ENCODE measurements around the gene IRX4.
"Not testable (repeated sequence)": the region's sequence is repeated elsewhere in the genome, so short reads cannot be mapped to it uniquely, and the experiment has no call there.

Gene IRX4

GRCh38 chr5:1846583-1846982 is 36.1 kb downstream of the IRX4 start:
- Histone ChIP-seq H3K9ac (ENCODE audit: low read length) (no peak overlapping the region), H3K27me3 (replicated peaks; ENCODE audit: insufficient read depth, low read length) (peaks cover 33% of the 10 kb centered on the region)

GRCh38 chr5:1845696-1846095 is 37.0 kb downstream of the IRX4 start:
- H3K9me2 ChIP-seq (replicated peaks; ENCODE audit: insufficient read depth, low read length), result no peaks in the 10 kb centered on the region

More at GRCh38 chr5:1846583-1846982, 36.1 kb downstream of the IRX4 start:
- Histone ChIP-seq H3K4me1 (ENCODE audit: low read length) (no peaks in the 10 kb centered on the region), H3K79me2 (ENCODE audit: low read length) (no peaks in the 10 kb centered on the region), H3K27ac (ENCODE audit: low read length) (no peak overlapping the region), H4K20me1 (ENCODE audit: insufficient read depth, low read length) (no peaks in the 10 kb centered on the region), H2AFZ (ENCODE audit: low read length) (no peak overlapping the region), H3K9me3 (replicated peaks; ENCODE audit: insufficient read depth, low read length) (no peaks in the 10 kb centered on the region), H3K36me3 (replicated peaks; ENCODE audit: insufficient read depth, low read length) (no peaks in the 10 kb centered on the region), H3K4me3 (ENCODE audit: low read length) (no peak overlapping the region), H3K4me2 (ENCODE audit: low read depth, low read length) (no peak overlapping the region), H3K9me2 (replicated peaks; ENCODE audit: insufficient read depth, low read length) (no peaks in the 10 kb centered on the region), H3F3A (ENCODE audit: insufficient read depth, low read length) (no peaks in the 10 kb centered on the region)
- TF ChIP-seq EZH2 (optimal IDR thresholded peaks at IDR 0.05; ENCODE audit: low read depth, low read length) (no peak), EZH2phosphoT487 (IDR thresholded peaks at IDR 0.05; ENCODE audit: low read length) (no peak), CTCF (IDR thresholded peaks at IDR 0.05; ENCODE audit: low read length) (no peak)
- DNase-seq, result no peak

GRCh38 chr5:1844708-1845436 is 37.9 kb downstream of the IRX4 start:
- no peak for DNase-seq
- no peak overlapping the region for H3K4me2 ChIP-seq (ENCODE audit: low read depth, low read length)
- H3K36me3 ChIP-seq (replicated peaks; ENCODE audit: insufficient read depth, low read length), result no peaks in the 10 kb centered on the region
- H3K27me3 ChIP-seq (replicated peaks; ENCODE audit: insufficient read depth, low read length), result peaks cover 25% of the 10 kb centered on the region
- no peaks in the 10 kb centered on the region for H3K4me1 ChIP-seq (ENCODE audit: low read length)
- H3F3A ChIP-seq (ENCODE audit: insufficient read depth, low read length), result no peaks in the 10 kb centered on the region
- H3K27ac ChIP-seq (ENCODE audit: low read length), result no peak overlapping the region
- no peak overlapping the region for H3K4me3 ChIP-seq (ENCODE audit: low read length)
- H3K9ac ChIP-seq (ENCODE audit: low read length), result no peak overlapping the region
- TF ChIP-seq EZH2 (optimal IDR thresholded peaks at IDR 0.05; ENCODE audit: low read depth, low read length) (no peak), CTCF (IDR thresholded peaks at IDR 0.05; ENCODE audit: low read length) (no peak), EZH2phosphoT487 (IDR thresholded peaks at IDR 0.05; ENCODE audit: low read length) (no peak)
- no peaks in the 10 kb centered on the region for H3K79me2 ChIP-seq (ENCODE audit: low read length)
- H2AFZ ChIP-seq (ENCODE audit: low read length), result no peak overlapping the region
- H3K9me2 ChIP-seq (replicated peaks; ENCODE audit: insufficient read depth, low read length), result no peaks in the 10 kb centered on the region
- H3K9me3 ChIP-seq (replicated peaks; ENCODE audit: insufficient read depth, low read length), result no peaks in the 10 kb centered on the region
- H4K20me1 ChIP-seq (ENCODE audit: insufficient read depth, low read length), result no peaks in the 10 kb centered on the region

More at GRCh38 chr5:1845696-1846095, 37.0 kb downstream of the IRX4 start:
- Histone ChIP-seq H3K27me3 (replicated peaks; ENCODE audit: insufficient read depth, low read length) (peaks cover 30% of the 10 kb centered on the region), H3K79me2 (ENCODE audit: low read length) (no peaks in the 10 kb centered on the region), H3K4me2 (ENCODE audit: low read depth, low read length) (no peak overlapping the region), H3K36me3 (replicated peaks; ENCODE audit: insufficient read depth, low read length) (no peaks in the 10 kb centered on the region), H3K9ac (ENCODE audit: low read length) (no peak overlapping the region), H2AFZ (ENCODE audit: low read length) (no peak overlapping the region), H3K27ac (ENCODE audit: low read length) (no peak overlapping the region), H3K4me3 (ENCODE audit: low read length) (no peak overlapping the region), H3K4me1 (ENCODE audit: low read length) (no peaks in the 10 kb centered on the region), H3K9me3 (replicated peaks; ENCODE audit: insufficient read depth, low read length) (no peaks in the 10 kb centered on the region), H4K20me1 (ENCODE audit: insufficient read depth, low read length) (no peaks in the 10 kb centered on the region), H3F3A (ENCODE audit: insufficient read depth, low read length) (no peaks in the 10 kb centered on the region)
- no peak for DNase-seq
- TF ChIP-seq CTCF (IDR thresholded peaks at IDR 0.05; ENCODE audit: low read length) (no peak), EZH2 (optimal IDR thresholded peaks at IDR 0.05; ENCODE audit: low read depth, low read length) (no peak), EZH2phosphoT487 (IDR thresholded peaks at IDR 0.05; ENCODE audit: low read length) (no peak)

GRCh38 chr5:1843761-1844160 is 39.0 kb downstream of the IRX4 start:
- H3K27me3 ChIP-seq (replicated peaks; ENCODE audit: insufficient read depth, low read length), result peaks cover 22% of the 10 kb centered on the region
- not testable (repeated sequence) for H2AFZ ChIP-seq (ENCODE audit: low read length); H3K36me3 ChIP-seq (replicated peaks; ENCODE audit: insufficient read depth, low read length); H3F3A ChIP-seq (ENCODE audit: insufficient read depth, low read length); H3K27ac ChIP-seq (ENCODE audit: low read length); H3K9ac ChIP-seq (ENCODE audit: low read length); H3K9me3 ChIP-seq (replicated peaks; ENCODE audit: insufficient read depth, low read length); H3K4me2 ChIP-seq (ENCODE audit: low read depth, low read length); H3K9me2 ChIP-seq (replicated peaks; ENCODE audit: insufficient read depth, low read length); H3K4me3 ChIP-seq (ENCODE audit: low read length); DNase-seq; H4K20me1 ChIP-seq (ENCODE audit: insufficient read depth, low read length); H3K4me1 ChIP-seq (ENCODE audit: low read length); H3K79me2 ChIP-seq (ENCODE audit: low read length)

Data from MM.1S (cell line).